IMR-90 (cell line): ENCODE results near the gene BCL6. TPM values are rescaled to one million over a fixed set of nuclear protein-coding genes. Genes with fewer than 3 reads are reported as not detected.
A peak's percentile ranks its signal among the peaks of the same experiment; 100 is the strongest.

Source experiments
- ATAC-seq: fragments of 200-7000 bp; cut with Tn5 transposase; 2 replicates; pipeline ENCODE4 v1.9.1; 2020; ENCODE audit warnings: low read depth, mild to moderate bottlenecking, moderate library complexity
- BruUV-seq: library from RNA; stranded (reverse); fragments of 400-500 nt; replicated peaks from 2 replicates; lab custom pipeline; 2021; lab: Mats Ljungman, UMichigan
- CTCF ChIA-PET: fragments of 300-600 bp; formaldehyde crosslinking; extraction: SDS; loops from one replicate; lab custom pipeline; 2021; ENCODE audit warnings: antibody characterized with exemption; lab: Yijun Ruan, JAX
- POLR2A ChIA-PET: fragments of 300-600 bp; sonication (Branson Sonifier 250); formaldehyde crosslinking; loops from one replicate; lab custom pipeline; 2022; ENCODE audit warnings: antibody characterized with exemption; ENCODE audit not compliant: unreplicated experiment; lab: Charles Lee
- DNase-seq: peaks from one replicate; pipeline ENCODE4 v3.0.0; 2013
- H2AFZ ChIP-seq: replicated peaks from 2 replicates; pipeline ENCODE3; 2013; ENCODE audit warnings: low read length, mild to moderate bottlenecking; ENCODE audit not compliant: poor library complexity
- H2AK5ac ChIP-seq: 2 replicates; pipeline ENCODE4 v1.6.1; 2013; ENCODE audit warnings: low read depth, low read length, inconsistent platforms
- H2AK9ac ChIP-seq: replicated peaks from 2 replicates; pipeline ENCODE3; 2013; ENCODE audit warnings: mild to moderate bottlenecking, low read depth, low read length, moderate library complexity; ENCODE audit not compliant: poor library complexity
- H2BK120ac ChIP-seq: 2 replicates; pipeline ENCODE4 v1.6.1; 2013; ENCODE audit warnings: low read depth, low read length, inconsistent platforms
- H2BK15ac ChIP-seq: 3 replicates; pipeline ENCODE4 v1.6.1; 2013; ENCODE audit warnings: low read depth, low read length, inconsistent platforms
- H2BK20ac ChIP-seq: 2 replicates; pipeline ENCODE4 v1.6.1; 2013; ENCODE audit warnings: low read depth, mild to moderate bottlenecking, inconsistent platforms, low read length, moderate library complexity
- H2BK5ac ChIP-seq: 2 replicates; pipeline ENCODE4 v1.6.1; 2013; ENCODE audit warnings: mild to moderate bottlenecking, low read depth, low read length, inconsistent platforms; ENCODE audit not compliant: poor library complexity, severe bottlenecking
- H3K14ac ChIP-seq: replicated peaks from 2 replicates; pipeline ENCODE4 v1.6.1; 2013; ENCODE audit warnings: low read depth, low read length, inconsistent platforms
- H3K18ac ChIP-seq: 2 replicates; pipeline ENCODE4 v1.6.1; 2013; ENCODE audit warnings: low read depth, low read length, control low read depth
- H3K23ac ChIP-seq: 2 replicates; pipeline ENCODE4 v1.6.1; 2013; ENCODE audit warnings: low read depth, low read length, inconsistent platforms
- H3K27ac ChIP-seq: 2 replicates; pipeline ENCODE4 v1.5.1; 2013; ENCODE audit warnings: mild to moderate bottlenecking, control low read depth, low read length; ENCODE audit not compliant: insufficient read depth
- H3K27me3 ChIP-seq: 2 replicates; pipeline ENCODE4 v1.6.1; 2013; ENCODE audit warnings: low read length; ENCODE audit not compliant: control insufficient read depth, insufficient read depth
- H3K36me3 ChIP-seq: 2 replicates; pipeline ENCODE4 v1.6.1; 2013; ENCODE audit warnings: low read length, mixed read lengths; ENCODE audit not compliant: control insufficient read depth, insufficient read depth
- H3K4ac ChIP-seq: 2 replicates; pipeline ENCODE4 v1.6.1; 2013; ENCODE audit warnings: low read depth, low read length, inconsistent platforms
- H3K4me1 ChIP-seq: 2 replicates; pipeline ENCODE4 v1.6.1; 2013; ENCODE audit warnings: low read length, mixed read lengths; ENCODE audit not compliant: control insufficient read depth, insufficient read depth
- H3K4me2 ChIP-seq: 2 replicates; pipeline ENCODE4 v1.6.1; 2013; ENCODE audit warnings: low read depth, mild to moderate bottlenecking, control low read depth, low read length, moderate library complexity
- H3K4me3 ChIP-seq: 2 replicates; pipeline ENCODE4 v1.5.1; 2013; ENCODE audit warnings: low read depth, mild to moderate bottlenecking, control low read depth, low read length, moderate library complexity; ENCODE audit not compliant: insufficient read depth
- H3K56ac ChIP-seq: 2 replicates; pipeline ENCODE4 v1.6.1; 2013; ENCODE audit warnings: low read length, inconsistent platforms; ENCODE audit not compliant: insufficient read depth; ENCODE audit errors: extremely low read depth
- H3K79me1 ChIP-seq, 2 experiments: 2 replicates each; pipeline ENCODE4 v1.6.1; 2013; ENCODE audit warnings: low read length in 2 of 2, inconsistent platforms in 1 of 2, low read depth in 1 of 2
- H3K9ac ChIP-seq: 2 replicates; pipeline ENCODE4 v1.6.1; 2013; ENCODE audit warnings: low read depth, low read length, control low read depth
- H3K9me1 ChIP-seq: 2 replicates; pipeline ENCODE4 v1.6.1; 2013; ENCODE audit warnings: low read length, inconsistent platforms; ENCODE audit not compliant: insufficient read depth
- H3K9me3 ChIP-seq: 2 replicates; pipeline ENCODE4 v1.6.1; 2013; ENCODE audit warnings: low read length; ENCODE audit not compliant: control insufficient read depth, insufficient read depth
- H4K20me1 ChIP-seq: 2 replicates; pipeline ENCODE4 v1.6.1; 2013; ENCODE audit warnings: low read length, inconsistent platforms; ENCODE audit not compliant: insufficient read depth
- H4K5ac ChIP-seq: 2 replicates; pipeline ENCODE4 v1.6.1; 2013; ENCODE audit warnings: mild to moderate bottlenecking, low read depth, low read length, control low read depth
- H4K8ac ChIP-seq, 2 experiments: 2 replicates each; pipeline ENCODE4 v1.6.1; 2013; ENCODE audit warnings: low read depth in 2 of 2, low read length in 2 of 2, control low read depth in 1 of 2, inconsistent platforms in 1 of 2
- H4K91ac ChIP-seq: 2 replicates; pipeline ENCODE4 v1.6.1; 2013; ENCODE audit warnings: low read depth, low read length, inconsistent platforms; ENCODE audit not compliant: insufficient read depth
- CEBPB ChIP-seq: IDR thresholded peaks from 2 replicates; pipeline ENCODE4 v1.6.1; 2012; ENCODE audit warnings: low read depth, low read length, improper control_type of control experiment
- CHD1 ChIP-seq: IDR thresholded peaks from 2 replicates; pipeline ENCODE4 v1.6.1; 2012; ENCODE audit warnings: low read depth, low read length, improper control_type of control experiment
- FOS ChIP-seq: fragments of 150-350 bp; IDR thresholded peaks from 2 replicates; pipeline ENCODE4 v1.6.1; 2016; ENCODE audit warnings: low read depth, low read length
- MAFK ChIP-seq: IDR thresholded peaks from 2 replicates; pipeline ENCODE4 v1.6.1; 2012; ENCODE audit warnings: low read depth, low read length, improper control_type of control experiment
- MXI1 ChIP-seq: IDR thresholded peaks from 2 replicates; pipeline ENCODE4 v1.6.1; 2012; ENCODE audit warnings: low read depth, mild to moderate bottlenecking, low read length, moderate library complexity, borderline replicate concordance
- RAD21 ChIP-seq: IDR thresholded peaks from 2 replicates; pipeline ENCODE4 v1.6.1; 2012; ENCODE audit warnings: low read length, improper control_type of control experiment
- RCOR1 ChIP-seq: IDR thresholded peaks from 2 replicates; pipeline ENCODE4 v1.6.1; 2012; ENCODE audit warnings: mild to moderate bottlenecking, low read length, improper control_type of control experiment; ENCODE audit not compliant: insufficient replicate concordance
- RFX5 ChIP-seq: IDR thresholded peaks from 2 replicates; pipeline ENCODE4 v1.8.0; 2012; ENCODE audit warnings: low read depth, mild to moderate bottlenecking, low read length, moderate library complexity
- WGBS, 2 experiments: methylation state at CpG; one replicate each; pipeline versions ENCODE4 v1.1.5 to v1.1.7; 2013; ENCODE audit warnings: missing lambda C conversion rate in 2 of 2; ENCODE audit not compliant: insufficient read length in 1 of 2; ENCODE audit errors: extremely low coverage in 2 of 2; 5-methylcytosine and 5-hydroxymethylcytosine counted together
- dilution Hi-C: fragments of 300-500 bp; cut with HindIII; formaldehyde crosslinking; loops from one replicate; pipeline ENCODE4 v1.14.3; 2018; ENCODE audit warnings: low sequenced_read_pairs; ENCODE audit not compliant: unreplicated experiment
- in situ Hi-C: fragments of 300-500 bp; cut with MboI; formaldehyde crosslinking; loops from 3 replicates; pipeline ENCODE4 v1.14.3; 2019; ENCODE audit warnings: low sequenced_read_pairs, inconsistent platforms, mixed read lengths
- intact Hi-C: fragments of 100-400 bp; cut with micrococcal nuclease; formaldehyde crosslinking; loops from 2 replicates; pipeline ENCODE4 v1.10.0; 2022
- polyA plus RNA-seq, 3 experiments: library from polyadenylated mRNA; depleted of rRNA; stranded (reverse); fragments of >200 nt; gene quantifications; 2 replicates each; pipeline ENCODE4 v1.2.3, GENCODE V29; 2012; ENCODE audit warnings: low replicate concordance in 1 of 3
- total RNA-seq: library from RNA; depleted of rRNA; stranded (reverse); fragments of >200 nt; gene quantifications from 2 replicates; pipeline ENCODE4 v1.2.3, GENCODE V29; 2012

BCL6 gene
- total and polyA plus RNA-seq, 2 of the 4 experiments (the other 2 are of a cell fraction), result 19.7 to 22.6 TPM

GRCh38 chr3:187717572-187717971 lies 27.7 kb downstream of the BCL6 start:
- CTCF ChIA-PET, result interaction anchor here (1.8 kb wide), 1 partner anchor 14 kb away, joined by 3 read pairs; no protein-coding TSS in a partner anchor

More at GRCh38 chr3:187717572-187717971, 27.7 kb downstream of the BCL6 start:
- in situ Hi-C loops (loop anchor here (25.0 kb wide), 1 partner anchor 1520 kb away; no protein-coding TSS in a partner anchor), intact Hi-C loops (no loop called here), dilution Hi-C loops (no loop called here)
- H3K36me3 ChIP-seq, result peaks cover 17% of the 10 kb centered on the region
- no peak overlapping the region for H2BK120ac ChIP-seq
- no peak overlapping the region for H3K9ac ChIP-seq
- no peak overlapping the region for H3K18ac ChIP-seq
- POLR2A ChIA-PET, result no interaction called here
- H4K5ac ChIP-seq, result no peak overlapping the region
- peaks cover 2% of the 10 kb centered on the region; the same call in 1 of the 2 replicates for H3K4me1 ChIP-seq
- ATAC-seq (peak; percentile 12; the same call in 1 of the 2 replicates), DNase-seq (peak; percentile 46)
- no peak overlapping the region for H3K4me2 ChIP-seq
- no peak overlapping the region for H3K27ac ChIP-seq
- H3K23ac ChIP-seq, result no peak overlapping the region
- H3K56ac ChIP-seq, result no peak overlapping the region
- no peak overlapping the region for H3K4ac ChIP-seq
- H3K27me3 ChIP-seq, result peaks cover 3% of the 10 kb centered on the region; the same call in 1 of the 2 replicates
- H3K14ac ChIP-seq, result no peak overlapping the region
- H3K9me1 ChIP-seq, result no peaks in the 10 kb centered on the region
- H2AK9ac ChIP-seq, result no peak overlapping the region
- H2BK5ac ChIP-seq, result no peak overlapping the region
- no peak overlapping the region for H3K4me3 ChIP-seq
- no peak overlapping the region for H2BK15ac ChIP-seq
- H2BK20ac ChIP-seq, result no peak overlapping the region
- H2AFZ ChIP-seq, result no peak overlapping the region
- no TSS peak for BruUV-seq
- H2AK5ac ChIP-seq, result no peak overlapping the region
- 0 out of 4 replicates have a peak, but pooled peaks cover 0 to 3% of the 10 kb centered on the region in 2 experiments for H3K79me1 ChIP-seq
- H4K91ac ChIP-seq, result no peak overlapping the region
- H3K9me3 ChIP-seq, result no peaks in the 10 kb centered on the region
- no peak overlapping the region for H4K8ac ChIP-seq
- TF ChIP-seq RFX5 (no peak), RAD21 (no peak), CHD1 (no peak), MAFK (no peak), FOS (0 out of 2 replicates have a peak, but pooled peaks have one; percentile 11), RCOR1 (no peak), MXI1 (no peak), CEBPB (no peak)
- H4K20me1 ChIP-seq, result no peaks in the 10 kb centered on the region
- WGBS, 2 experiments, result 40% methylated on average over 1 of the region's 1 CpG; no CpG with 5 or more reads in 1 of the 2 experiments
